ENCODE data around the gene TACR3. TPM values are rescaled to one million over a fixed set of nuclear protein-coding genes. Genes with fewer than 3 reads are reported as not detected.

Gene TACR3
- not detected in 2 replicates for total RNA-seq

DNA sequence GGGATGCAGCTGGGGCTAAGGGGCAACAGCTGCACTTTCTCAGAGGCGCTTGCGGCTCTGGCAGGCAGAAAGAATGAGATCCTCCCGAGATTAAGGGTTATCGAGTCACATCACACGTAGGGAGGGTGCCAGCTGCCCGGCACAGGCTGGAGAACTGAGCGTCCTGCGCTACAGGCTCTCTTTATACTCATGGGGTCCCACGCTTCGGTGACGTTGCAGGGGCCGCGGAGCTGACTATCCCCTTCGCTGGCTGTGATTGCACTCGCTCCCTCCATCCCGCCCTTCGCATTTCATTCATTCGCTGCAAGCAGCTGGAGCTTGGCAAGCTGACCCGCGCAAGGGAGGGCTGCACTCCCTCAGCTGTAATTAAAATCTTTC is at the start of gene TACR3:
Gene TACR3 (minus strand): TSS at position 156 of the 378 bp plus-strand sequence. CDS start 310 bp downstream, outside the sequence.

